Measurements from ENCODE around the gene CABS1. TPM values are rescaled to one million over a fixed set of nuclear protein-coding genes. Genes with fewer than 3 reads are reported as not detected.

Gene CABS1
- total and polyA plus RNA-seq, 2 donors (not counting 3 experiments of a cell fraction or from before 2014, with no cell fraction given), result not detected

- no peaks in the 10 kb centered on the region for H3K79me2 ChIP-seq (ENCODE audit: control insufficient read depth, insufficient read depth, low read length)
- no peak for TF ChIP-seq POLR2AphosphoS5 (IDR thresholded peaks at IDR 0.05; ENCODE audit: insufficient read depth, low read depth, low read length)
- TF ChIP-seq MYC (IDR thresholded peaks at IDR 0.05; ENCODE audit: low read depth, low read length), result no peak
- TF ChIP-seq MAX (IDR thresholded peaks at IDR 0.05; ENCODE audit: insufficient read depth, insufficient read length), result no peak
- no peak for TF ChIP-seq JUN (IDR thresholded peaks at IDR 0.05; ENCODE audit: borderline replicate concordance, insufficient read depth, insufficient read length, low read depth)
- no peak for TF ChIP-seq EZH2 (IDR thresholded peaks at IDR 0.05; ENCODE audit: borderline replicate concordance, low read depth, low read length, severe bottlenecking)
- TF ChIP-seq FOS (IDR thresholded peaks at IDR 0.05; ENCODE audit: borderline replicate concordance, insufficient read depth, low read length), result no peak
- TF ChIP-seq CTCF (IDR thresholded peaks at IDR 0.05; ENCODE audit: extremely low read depth in 1 of 2, insufficient read depth in 1 of 2, low read depth in 1 of 2, low read length in 2 of 2), result no peak
- no peak for TF ChIP-seq GATA2 (IDR thresholded peaks at IDR 0.05; ENCODE audit: insufficient read depth, insufficient read length, low read depth, low read length)
- TF ChIP-seq POLR2A (IDR thresholded peaks at IDR 0.05; ENCODE audit: low read depth, low read length), result no peak
- no peak overlapping the region for H3K9ac ChIP-seq (replicated peaks; ENCODE audit: extremely low read depth, insufficient read depth, low read length)
- no peaks in the 10 kb centered on the region for H3K9me1 ChIP-seq (replicated peaks; ENCODE audit: control insufficient read depth, extremely low read depth, insufficient read depth, low read length)
- intact Hi-C loops (cut with micrococcal nuclease), result no loop called here
- no peaks in the 10 kb centered on the region for H3K9me3 ChIP-seq (replicated peaks; ENCODE audit: control insufficient read depth, insufficient read depth, low read length)
- no TSS peak for BruUV-seq (replicated peaks)
- H3K4me1 ChIP-seq (ENCODE audit: control insufficient read depth, extremely low read depth, insufficient read depth, low read length), result no peaks in the 10 kb centered on the region
- ChIA-PET CTCF (no interaction called here), POLR2A (no interaction called here)
- DNase-seq (ENCODE audit: low read depth, low spot score) (no peak), FAIRE-seq (no peak)
- H3K4me2 ChIP-seq (ENCODE audit: insufficient read depth, low read length), result no peak overlapping the region
- H2AFZ ChIP-seq (ENCODE audit: low read depth, low read length), result no peak overlapping the region
- dilution Hi-C loops (cut with MboI; ENCODE audit: extremely low pct_ligation_motif_present, low sequenced_read_pairs), result no loop called here
- H3K27ac ChIP-seq (ENCODE audit: insufficient read depth, low read depth, low read length), result no peak overlapping the region
- H3K4me3 ChIP-seq (replicated peaks in 1 of 3; ENCODE audit: insufficient read depth in 1 of 3, low read depth in 1 of 3, low read length in 3 of 3), result no peak overlapping the region
- no peaks in the 10 kb centered on the region for H3K27me3 ChIP-seq (ENCODE audit: control insufficient read depth in 2 of 2, insufficient read depth in 2 of 2, low read length in 2 of 2)
- H3K36me3 ChIP-seq (ENCODE audit: control insufficient read depth in 2 of 2, extremely low read depth in 1 of 2, insufficient read depth in 2 of 2, low read length in 2 of 2), result no peaks in the 10 kb centered on the region
- no peaks in the 10 kb centered on the region for H4K20me1 ChIP-seq (replicated peaks; ENCODE audit: control insufficient read depth, extremely low read depth, insufficient read depth, low read length)
Observed at GRCh38 chr4:70299643-70300042, 35.1 kb upstream of the CABS1 start.
